H1 (cell line): ENCODE data around the gene MC5R. TPM values are rescaled to one million over a fixed set of nuclear protein-coding genes. Genes with fewer than 3 reads are reported as not detected.

Experiments used
- CTCF ChIA-PET: fragments of 300-600 bp; sonication (Branson Sonifier 250); formaldehyde crosslinking; loops from one replicate; lab custom pipeline; 2021; ENCODE audit not compliant: partially characterized antibody; lab: Charles Lee
- POLR2A ChIA-PET: fragments of 300-600 bp; sonication (Branson Sonifier 250); formaldehyde crosslinking; loops from one replicate; lab custom pipeline; 2021; ENCODE audit warnings: inconsistent platforms; ENCODE audit not compliant: partially characterized antibody; lab: Charles Lee
- DNase-seq, 2 experiments: peaks; one replicate each; pipeline versions ENCODE4 v3.0.0 to v3.0.0-alpha.2; 2010 to 2022; ENCODE audit warnings: low spot score in 2 of 2, low read depth in 1 of 2, mixed read lengths in 1 of 2
- FAIRE-seq: peaks from 2 replicates; lab custom pipeline; 2011; peaks lifted over from hg19 to GRCh38; lab: Jason Lieb, UNC
- H2AFZ ChIP-seq: 2 replicates; pipeline ENCODE4 v1.8.1; 2012; ENCODE audit warnings: low read length, inconsistent platforms
- H2AK5ac ChIP-seq: 2 replicates; pipeline ENCODE4 v1.6.1; 2013; ENCODE audit warnings: low read depth, low read length
- H2BK120ac ChIP-seq: replicated peaks from 2 replicates; pipeline ENCODE3; 2013; ENCODE audit warnings: low read depth, low read length, inconsistent platforms
- H2BK12ac ChIP-seq: 2 replicates; pipeline ENCODE4 v1.6.1; 2013; ENCODE audit warnings: low read depth, low read length
- H2BK15ac ChIP-seq: 2 replicates; pipeline ENCODE4 v1.6.1; 2013; ENCODE audit warnings: low read length
- H2BK20ac ChIP-seq: 2 replicates; pipeline ENCODE4 v1.6.1; 2013; ENCODE audit warnings: low read length
- H2BK5ac ChIP-seq: 2 replicates; pipeline ENCODE4 v1.6.1; 2013; ENCODE audit warnings: low read depth, low read length
- H3K14ac ChIP-seq: 2 replicates; pipeline ENCODE4 v1.6.1; 2013; ENCODE audit warnings: inconsistent platforms; ENCODE audit not compliant: insufficient read length
- H3K18ac ChIP-seq: 2 replicates; pipeline ENCODE4 v1.6.1; 2013; ENCODE audit warnings: low read length; ENCODE audit errors: extremely low read depth
- H3K23ac ChIP-seq: 2 replicates; pipeline ENCODE4 v1.6.1; 2013; ENCODE audit warnings: inconsistent platforms; ENCODE audit not compliant: insufficient read length
- H3K23me2 ChIP-seq: 2 replicates; pipeline ENCODE4 v1.6.1; 2013; ENCODE audit warnings: low read depth, low read length
- H3K27ac ChIP-seq: 2 replicates; pipeline ENCODE4 v1.6.1; 2011; ENCODE audit warnings: low read depth, low read length, inconsistent platforms
- H3K27me3 ChIP-seq, 4 experiments: replicated peaks in 1 of 4; 1 replicate in 1 of 4; 2 replicates in 3 of 4; pipeline versions ENCODE4 v1.6.1 to v1.8.1; 2011 to 2013; ENCODE audit warnings: low read length in 3 of 4, mild to moderate bottlenecking in 3 of 4, inconsistent platforms in 2 of 4, mixed read lengths in 2 of 4, moderate library complexity in 1 of 4; ENCODE audit not compliant: control insufficient read depth in 3 of 4, insufficient read depth in 3 of 4; ENCODE audit errors: extremely low read depth in 1 of 4
- H3K36me3 ChIP-seq, 4 experiments: 2 replicates each; pipeline versions ENCODE4 v1.6.1 to v1.8.1; 2011 to 2013; ENCODE audit warnings: mild to moderate bottlenecking in 4 of 4, low read length in 3 of 4, moderate library complexity in 2 of 4, control low read depth in 1 of 4, inconsistent platforms in 1 of 4; ENCODE audit not compliant: insufficient read depth in 4 of 4, control insufficient read depth in 2 of 4
- H3K4ac ChIP-seq: replicated peaks from 2 replicates; pipeline ENCODE3; 2013; ENCODE audit warnings: low read length, low read depth, mixed read lengths, inconsistent platforms; ENCODE audit not compliant: insufficient read length
- H3K4me1 ChIP-seq, 4 experiments: replicated peaks in 1 of 4; 1 replicate in 1 of 4; 2 replicates in 3 of 4; pipeline versions ENCODE4 v1.6.1 to v1.8.1; 2011 to 2013; ENCODE audit warnings: low read length in 3 of 4, inconsistent platforms in 2 of 4, mixed read lengths in 1 of 4; ENCODE audit not compliant: insufficient read depth in 4 of 4, control insufficient read depth in 3 of 4
- H3K4me2 ChIP-seq, 2 experiments: 2 replicates each; pipeline versions ENCODE4 v1.6.1 to v1.8.1; 2011 to 2013; ENCODE audit warnings: low read depth in 2 of 2, low read length in 2 of 2, control low read depth in 1 of 2, inconsistent platforms in 1 of 2, mild to moderate bottlenecking in 1 of 2; ENCODE audit not compliant: insufficient read depth in 1 of 2
- H3K4me3 ChIP-seq, 4 experiments: fragments of 200-600, 300-600 bp in 1 of 4; sonication (generic), shearing (Covaris generic), sonication (Bioruptor Twin) in 1 of 4; 2 replicates each; pipeline versions ENCODE4 v1.5.1 to v1.8.1; 2011 to 2016; ENCODE audit warnings: low read length in 4 of 4, low read depth in 3 of 4, control low read depth in 2 of 4, inconsistent platforms in 2 of 4, mild to moderate bottlenecking in 2 of 4, mixed read lengths in 1 of 4, moderate library complexity in 1 of 4; ENCODE audit not compliant: insufficient read depth in 2 of 4; ENCODE audit errors: extremely low read depth in 1 of 4
- H3K56ac ChIP-seq: replicated peaks from 2 replicates; pipeline ENCODE3; 2013; ENCODE audit warnings: low read depth, mild to moderate bottlenecking, mixed read lengths, low read length, inconsistent platforms; ENCODE audit not compliant: insufficient read length
- H3K79me1 ChIP-seq: 2 replicates; pipeline ENCODE4 v1.6.1; 2013; ENCODE audit warnings: low read depth, low read length, control low read depth
- H3K79me2 ChIP-seq, 2 experiments: 2 replicates each; pipeline versions ENCODE4 v1.6.1 to v1.8.1; 2012 to 2013; ENCODE audit warnings: low read length in 2 of 2, mild to moderate bottlenecking in 2 of 2, inconsistent platforms in 1 of 2; ENCODE audit not compliant: insufficient read depth in 2 of 2, control insufficient read depth in 1 of 2
- H3K9ac ChIP-seq, 4 experiments: replicated peaks in 1 of 4; 1 replicate in 1 of 4; 2 replicates in 3 of 4; pipeline versions ENCODE4 v1.6.1 to v1.8.1; 2011 to 2013; ENCODE audit warnings: low read depth in 3 of 4, low read length in 3 of 4, control low read depth in 2 of 4, mild to moderate bottlenecking in 2 of 4, moderate library complexity in 2 of 4, inconsistent platforms in 1 of 4; ENCODE audit errors: extremely low read depth in 1 of 4
- H3K9me3 ChIP-seq, 2 experiments: 2 replicates each; pipeline versions ENCODE4 v1.6.1 to v1.8.1; 2012 to 2013; ENCODE audit warnings: mild to moderate bottlenecking in 2 of 2, moderate library complexity in 2 of 2, control low read depth in 1 of 2, inconsistent platforms in 1 of 2, low read depth in 1 of 2, low read length in 1 of 2, mixed read lengths in 1 of 2; ENCODE audit not compliant: insufficient read depth in 2 of 2
- H4K20me1 ChIP-seq, 2 experiments: replicated peaks in 1 of 2; 2 replicates each; pipeline versions ENCODE3 to v1.8.1; 2011 to 2013; ENCODE audit warnings: inconsistent platforms in 2 of 2, low read length in 2 of 2, mild to moderate bottlenecking in 1 of 2; ENCODE audit not compliant: insufficient read depth in 2 of 2, control insufficient read depth in 1 of 2
- H4K5ac ChIP-seq: 2 replicates; pipeline ENCODE4 v1.6.1; 2013; ENCODE audit warnings: low read length, low read depth, mixed read lengths, inconsistent platforms; ENCODE audit not compliant: insufficient read length
- H4K8ac ChIP-seq: 2 replicates; pipeline ENCODE4 v1.8.0; 2013; ENCODE audit warnings: mild to moderate bottlenecking, moderate library complexity, low read length, inconsistent platforms; ENCODE audit not compliant: insufficient read depth; ENCODE audit errors: extremely low read depth
- H4K91ac ChIP-seq: replicated peaks from 2 replicates; pipeline ENCODE3; 2013; ENCODE audit warnings: low read length, mixed read lengths, inconsistent platforms; ENCODE audit not compliant: insufficient read length
- ASH2L ChIP-seq: fragments of 200-600, 300-600 bp; sonication (generic); IDR thresholded peaks from one replicate; pipeline ENCODE4 v1.7.1; 2017; ENCODE audit warnings: low read length
- BRCA1 ChIP-seq: IDR thresholded peaks from 2 replicates; pipeline ENCODE4 v1.6.1; 2012; ENCODE audit warnings: low read depth, low read length, improper control_type of control experiment
- CHD2 ChIP-seq: IDR thresholded peaks from 2 replicates; pipeline ENCODE4 v1.6.1; 2012; ENCODE audit warnings: low read length, improper control_type of control experiment
- E2F6 ChIP-seq: IDR thresholded peaks from 2 replicates; pipeline ENCODE4 v1.6.1; 2012; ENCODE audit warnings: inconsistent platforms
- EP300 ChIP-seq, 2 experiments: IDR thresholded peaks; 1 replicate in 1 of 2; 2 replicates in 1 of 2; pipeline ENCODE4 v1.6.1; 2011 to 2012; ENCODE audit warnings: low read depth in 2 of 2, low read length in 2 of 2, mild to moderate bottlenecking in 2 of 2, borderline replicate concordance in 1 of 2, inconsistent platforms in 1 of 2, moderate library complexity in 1 of 2
- MAFK ChIP-seq: IDR thresholded peaks from 2 replicates; pipeline ENCODE4 v1.6.1; 2012; ENCODE audit warnings: low read depth, mild to moderate bottlenecking, improper control_type of control experiment, low read length
- MAX ChIP-seq: IDR thresholded peaks from 2 replicates; pipeline ENCODE4 v1.6.1; 2012; ENCODE audit warnings: inconsistent platforms
- RBBP5 ChIP-seq: IDR thresholded peaks from 2 replicates; pipeline ENCODE4 v1.7.1; 2012; ENCODE audit warnings: low read depth, mild to moderate bottlenecking, inconsistent platforms, low read length, moderate library complexity, borderline replicate concordance
- SIN3A ChIP-seq, 2 experiments: IDR thresholded peaks in 1 of 2; conservative IDR thresholded peaks in 1 of 2; 2 replicates each; pipeline ENCODE4 v1.6.1; 2011 to 2012; ENCODE audit warnings: low read length in 2 of 2, improper control_type of control experiment in 1 of 2, low read depth in 1 of 2, mild to moderate bottlenecking in 1 of 2
- SIRT6 ChIP-seq: IDR thresholded peaks from one replicate; pipeline ENCODE4 v1.7.1; 2012; ENCODE audit warnings: low read length, inconsistent platforms
- WGBS, 2 experiments: shearing (Covaris generic) in 1 of 2; methylation state at CpG; one replicate each; pipeline versions ENCODE4 v1.1.6 to v1.1.7; 2013 to 2015; ENCODE audit warnings: low lambda C conversion rate in 2 of 2, mixed read lengths in 2 of 2, inconsistent platforms in 1 of 2, low coverage in 1 of 2, missing lambda C conversion rate in 1 of 2; ENCODE audit not compliant: insufficient replicate concordance in 2 of 2, insufficient coverage in 1 of 2, insufficient read length in 1 of 2; ENCODE audit errors: extremely low coverage in 1 of 2, missing lambda C conversion rate in 1 of 2; 5-methylcytosine and 5-hydroxymethylcytosine counted together
- polyA plus RNA-seq, 7 experiments: library from polyadenylated mRNA; depleted of rRNA in 3 of 7; stranded (reverse) in 5 of 7; unstranded in 2 of 7; fragments of >200 nt in 5 of 7; fragments of 200-250 nt in 2 of 7; gene quantifications; 1 replicate in 5 of 7; 2 replicates in 1 of 7; 4 replicates in 1 of 7; pipeline versions ENCODE4 v1.2.1 to v1.2.3, GENCODE V29; 2011 to 2013; ENCODE audit warnings: missing spikeins in 2 of 7, mixed read lengths in 2 of 7
- total RNA-seq: library from RNA; stranded (reverse); fragmentation: NEBNext Ultra II Directional; extraction: Animal tissue kit (Norgen Biotek cat#: 25700); gene quantifications from 2 replicates; pipeline ENCODE4 v1.2.1, GENCODE V29; 2021

Gene MC5R
- total and polyA plus RNA-seq, 2 of the 8 experiments (the other 6 are each of a cell fraction or from before 2014, with no cell fraction given): 0.37 to 1.4 TPM

- no peak overlapping the region for H2BK15ac ChIP-seq
- H3K79me2 ChIP-seq: no peaks in the 10 kb centered on the region
- H2BK12ac ChIP-seq: peak overlapping the region; percentile 77; the same call in 1 of the 2 replicates
- 16% methylated on average over 5 of the region's 5 CpGs; no CpG with 5 or more reads in 1 of the 2 experiments for WGBS, 2 experiments
- H2BK120ac ChIP-seq: peak overlapping the region; percentile 98
- peak overlapping the region; percentile 93 for H3K18ac ChIP-seq
- H3K36me3 ChIP-seq: no peaks in the 10 kb centered on the region
- H3K23me2 ChIP-seq: no peaks in the 10 kb centered on the region
- POLR2A ChIA-PET: interaction anchor here (1.3 kb wide), 1 partner anchor 9 kb away, joined by 3 read pairs; no protein-coding TSS in a partner anchor
- CTCF ChIA-PET: interaction anchor here (1.1 to 10.2 kb wide), 5 partner anchors 12 to 278 kb away, joined by 3 to 104 read pairs (median 25); partner anchors contain the start of gene MC5R
- peak overlapping the region; percentile 97 for H4K91ac ChIP-seq
- no peak overlapping the region for H3K14ac ChIP-seq
- H4K5ac ChIP-seq: peak overlapping the region; percentile 78
- no peak overlapping the region for H3K4ac ChIP-seq
- no peak overlapping the region for H3K23ac ChIP-seq
- H4K8ac ChIP-seq: no peak overlapping the region
- peak overlapping the region; percentile 96; the same call in 1 of the 2 replicates for H2BK20ac ChIP-seq
- H3K4me2 ChIP-seq: peak overlapping the region; percentile 55 to 56
- peak overlapping the region; percentile 94; the same call in 1 of the 2 replicates for H2BK5ac ChIP-seq
- FAIRE-seq (peak; percentile 78), DNase-seq (no peak)
- H2AFZ ChIP-seq: no peak overlapping the region
- H3K56ac ChIP-seq: peak overlapping the region; percentile 20
- H3K27ac ChIP-seq: peak overlapping the region; percentile 71; the same call in 1 of the 2 replicates
- no peaks in the 10 kb centered on the region for H3K27me3 ChIP-seq
- H3K9ac ChIP-seq: no peak overlapping the region
- no peaks in the 10 kb centered on the region for H3K79me1 ChIP-seq
- no peaks in the 10 kb centered on the region for H4K20me1 ChIP-seq
- no peaks in the 10 kb centered on the region for H3K9me3 ChIP-seq
- H2AK5ac ChIP-seq: 0 out of 2 replicates have a peak overlapping the region, but pooled peaks have one; percentile 59
- H3K4me3 ChIP-seq: peak overlapping the region in 1 of 4 experiments; percentile 33; a peak in 3 of 8 replicates
- peaks cover 16 to 46% (median 33%) of the 10 kb centered on the region in 4 experiments for H3K4me1 ChIP-seq
- TF ChIP-seq EP300 (IDR thresholded peaks at IDR 0.05; ENCODE audit: borderline replicate concordance in 1 of 2, low read depth in 2 of 2, low read length in 2 of 2) (peak in 1 of 2 experiments; percentile 31; a peak in 1 of 3 replicates), MAX (peak; percentile 61; the same call in 1 of the 2 replicates), RBBP5 (0 out of 2 replicates have a peak, but pooled peaks have one; percentile 21), E2F6 (peak; percentile 17; the same call in 1 of the 2 replicates), SIRT6 (no peak), SIN3A (conservative IDR thresholded peaks at IDR 0.05 in 1 of 2, IDR thresholded peaks at IDR 0.05 in 1 of 2; ENCODE audit: low read depth in 1 of 2, low read length in 2 of 2) (no peak), MAFK (no peak), ASH2L (peak; percentile 88), CHD2 (no peak), BRCA1 (no peak)
These were observed 14.3 kb upstream of the MC5R start for GRCh38 chr18:13809531-13810255.
